Renal pelvis (tissue), 4 donors: ENCODE data around the gene RAD51B. TPM values are rescaled to one million over a fixed set of nuclear protein-coding genes. Genes with fewer than 3 reads are reported as not detected.
"Not testable (repeated sequence)": the region's sequence is repeated elsewhere in the genome, so short reads cannot be mapped to it uniquely, and the experiment has no call there.

ENCODE experiments used
- DNase-seq: peaks from one replicate; pipeline ENCODE4 v3.0.0-alpha.2; 2013
- polyA plus RNA-seq, 3 donors: library from polyadenylated mRNA; unstranded; fragments of 120-200 nt; gene quantifications; one replicate each; pipeline ENCODE4 v1.2.1, GENCODE V29; 2013; ENCODE audit not compliant: insufficient read length in 3 of 3

The RAD51B gene
- polyA plus RNA-seq, 3 donors = 9.8 to 11.0 (median 9.8) TPM

DNA sequence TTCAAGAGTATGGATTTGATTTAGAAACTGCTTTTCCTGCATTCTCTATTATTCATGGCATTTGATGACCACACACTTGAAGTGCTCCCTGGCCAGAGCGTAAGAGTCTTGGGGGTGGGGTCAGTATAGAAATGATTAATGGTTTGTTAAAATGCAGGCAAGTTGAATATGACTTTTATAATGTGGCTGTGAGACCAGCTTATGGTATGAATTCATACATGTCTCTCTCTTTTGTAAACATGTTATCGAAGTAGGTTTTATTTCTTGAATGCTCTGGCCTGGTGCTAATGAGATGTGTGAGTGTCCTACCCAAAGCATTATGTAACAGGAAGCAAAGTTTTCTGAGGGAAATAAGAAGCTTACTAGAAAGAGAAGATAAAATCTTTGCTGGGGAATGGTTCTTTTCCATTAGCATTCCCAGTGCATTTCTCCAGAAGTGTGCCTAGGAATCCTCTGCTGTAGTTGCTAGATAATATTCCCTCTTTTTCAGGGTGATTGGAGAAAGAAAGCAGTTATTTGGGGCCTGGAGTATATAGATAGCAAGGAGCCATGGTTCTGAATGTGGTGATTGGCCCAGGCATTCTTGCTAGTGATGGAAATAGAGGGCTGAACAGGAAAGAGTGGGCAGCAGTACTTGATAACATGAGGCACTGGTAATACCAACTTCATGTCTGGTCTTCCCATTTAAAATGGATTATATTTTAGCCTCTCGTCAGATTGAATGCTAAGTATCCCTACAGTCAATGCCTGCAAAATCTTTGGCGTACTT is 289.7 kb downstream of the RAD51B start:
- no peak for DNase-seq

DNA sequence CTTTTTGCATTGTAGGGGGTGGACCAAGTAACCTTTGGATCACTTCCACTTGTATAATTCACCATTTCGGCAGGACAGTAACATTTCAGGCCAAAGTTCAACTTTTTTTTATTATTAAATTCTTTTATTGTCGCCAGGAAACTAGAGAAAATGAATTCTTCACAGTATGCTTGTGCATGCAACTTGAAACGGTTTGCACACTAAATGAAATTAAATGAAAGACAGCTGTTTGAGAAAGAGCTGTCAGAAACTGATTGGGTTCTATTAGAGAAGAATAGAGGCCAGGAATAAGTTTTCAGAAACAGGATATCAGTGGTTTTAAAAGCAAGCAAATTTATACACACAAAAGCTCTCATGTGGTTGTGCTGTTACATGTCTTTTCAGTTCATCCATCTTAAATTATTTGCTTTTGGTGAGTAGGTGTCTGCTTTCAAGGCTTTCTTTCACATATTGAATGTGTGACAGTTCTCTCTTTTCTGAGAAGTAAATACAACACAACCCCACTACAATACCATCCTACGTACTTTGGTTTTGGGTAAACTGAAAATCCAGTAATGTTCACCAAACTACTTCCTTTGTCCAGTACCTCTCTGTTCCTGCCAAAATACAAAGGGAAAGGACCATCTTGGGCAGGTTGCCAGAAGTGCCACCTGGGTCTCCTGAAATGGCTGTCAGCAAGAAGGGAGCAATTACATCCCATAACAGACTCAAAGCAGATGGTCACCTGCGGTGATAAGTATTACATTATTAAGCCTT is 291.7 kb downstream of the RAD51B start:
- DNase-seq = no peak

DNA sequence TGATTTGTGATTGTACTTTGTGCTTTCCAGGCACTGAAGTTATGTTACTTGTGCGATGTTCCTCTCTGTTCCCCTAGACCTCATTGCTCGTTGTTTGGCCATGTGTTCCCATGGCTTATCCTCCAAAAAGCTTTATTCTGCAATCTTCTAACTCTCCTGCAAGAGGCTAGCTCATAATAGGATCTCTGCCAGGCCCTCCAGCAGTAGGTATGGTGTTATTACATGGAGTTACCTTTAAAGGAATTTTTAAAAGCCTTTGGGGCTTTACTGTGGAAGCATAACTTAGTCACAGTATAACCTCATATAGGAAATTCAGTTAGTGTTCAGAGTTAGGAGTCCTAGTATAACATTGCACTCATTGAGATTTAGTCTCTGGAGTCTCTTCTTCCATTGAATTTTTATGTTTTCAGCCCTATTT is 292.3 kb downstream of the RAD51B start:
- DNase-seq = no peak

DNA sequence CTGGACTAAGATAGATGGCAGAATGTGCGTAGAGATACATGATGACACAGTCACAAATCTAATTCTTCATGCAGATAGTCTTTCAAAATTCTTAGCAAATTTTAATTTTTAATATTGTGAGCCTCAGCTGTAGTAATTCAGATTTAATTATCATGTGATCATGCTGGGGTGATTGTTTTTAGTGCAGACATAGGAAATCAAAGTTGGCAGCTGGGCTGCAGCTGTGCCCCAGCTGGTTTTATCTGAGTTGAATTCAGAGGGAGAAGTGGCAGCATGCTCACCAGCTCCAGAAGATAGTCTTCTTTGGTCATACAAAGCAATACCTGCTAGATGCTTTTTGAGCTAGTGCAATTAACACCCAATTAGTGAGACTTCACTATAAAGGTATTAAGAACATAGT is 292.9 kb downstream of the RAD51B start:
- no peak for DNase-seq

DNA sequence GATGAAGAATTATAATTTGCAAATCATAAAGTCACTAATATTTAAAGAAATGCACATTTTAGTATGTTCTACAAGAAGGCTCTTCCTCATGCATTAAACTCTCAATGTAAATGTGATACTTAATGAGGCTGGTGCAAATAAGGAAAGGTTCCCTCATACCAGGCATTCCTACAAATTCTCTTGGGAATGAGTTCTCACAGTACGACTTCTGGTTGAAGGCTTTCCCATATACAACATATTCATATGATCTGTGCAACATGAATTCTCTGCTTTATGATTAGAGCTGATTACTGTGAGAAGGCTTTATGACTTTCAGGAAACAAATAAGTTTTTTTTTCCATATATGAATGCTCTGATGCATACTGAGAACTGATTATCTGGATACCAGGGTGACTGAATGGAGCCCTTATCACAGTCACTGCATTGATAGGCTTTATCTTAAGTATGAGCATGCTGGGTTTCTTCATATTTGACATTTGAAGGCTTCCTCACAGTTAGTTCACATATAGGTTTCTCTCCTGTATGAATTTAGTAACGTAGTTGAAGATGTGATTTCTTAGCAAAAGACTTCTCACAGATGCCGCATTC is 293.9 kb downstream of the RAD51B start:
- no peak for DNase-seq

DNA sequence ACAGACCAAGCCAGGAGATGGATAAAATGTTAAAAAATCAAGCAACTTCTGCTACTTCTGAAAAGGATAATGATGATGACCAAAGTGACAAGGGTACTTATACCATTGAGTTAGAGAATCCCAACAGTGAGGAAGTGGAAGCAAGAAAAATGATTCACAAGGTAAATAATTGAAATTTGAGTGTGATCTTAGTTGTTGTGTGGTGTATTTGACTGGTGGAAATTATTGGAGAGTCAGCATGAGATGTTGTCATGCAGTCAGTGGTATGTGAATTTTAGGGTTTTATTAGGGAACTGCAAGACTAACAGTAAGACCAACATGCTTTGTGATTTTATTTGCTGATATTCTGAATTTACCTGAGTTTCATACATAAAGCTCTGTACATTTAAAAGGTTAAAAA is 296.4 kb downstream of the RAD51B start:
- DNase-seq = not testable (repeated sequence)

DNA sequence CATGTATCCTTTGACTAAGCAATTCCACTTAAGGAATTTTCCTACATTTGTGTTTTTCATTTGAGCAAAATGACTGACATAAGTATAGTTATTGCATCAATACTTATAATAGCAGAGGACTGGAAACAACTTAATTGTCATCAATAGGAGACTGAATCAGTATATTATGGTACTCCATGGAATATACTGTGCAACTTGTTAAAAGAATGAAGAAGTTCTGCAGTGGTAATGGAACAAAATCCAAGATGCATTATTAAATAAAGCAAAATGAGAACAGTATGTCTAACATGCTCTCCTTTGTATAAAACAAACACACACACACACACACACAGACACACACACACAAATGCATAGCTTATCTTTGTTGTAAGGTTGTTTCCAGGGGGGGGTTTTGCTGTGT is 303.1 kb downstream of the RAD51B start:
- DNase-seq = no peak

DNA sequence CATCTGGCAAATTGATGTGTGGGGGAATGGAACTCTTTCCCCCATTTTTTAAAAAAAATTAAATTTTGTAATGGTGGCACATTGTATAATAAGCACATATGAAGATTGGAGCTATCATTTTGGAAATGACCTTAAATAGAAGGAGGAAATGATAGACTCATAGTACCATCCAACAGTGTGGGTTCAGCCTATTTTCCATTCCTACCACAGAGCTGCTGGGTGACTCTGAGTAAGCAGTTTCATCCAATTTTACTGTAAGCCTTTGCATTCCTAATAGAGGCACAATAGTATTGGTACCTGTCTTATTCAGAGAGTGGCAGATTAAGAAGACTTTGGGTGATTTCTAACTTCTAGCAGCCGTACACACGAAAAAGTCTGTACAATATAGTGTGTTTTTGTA is 304.5 kb downstream of the RAD51B start:
- DNase-seq = no peak

DNA sequence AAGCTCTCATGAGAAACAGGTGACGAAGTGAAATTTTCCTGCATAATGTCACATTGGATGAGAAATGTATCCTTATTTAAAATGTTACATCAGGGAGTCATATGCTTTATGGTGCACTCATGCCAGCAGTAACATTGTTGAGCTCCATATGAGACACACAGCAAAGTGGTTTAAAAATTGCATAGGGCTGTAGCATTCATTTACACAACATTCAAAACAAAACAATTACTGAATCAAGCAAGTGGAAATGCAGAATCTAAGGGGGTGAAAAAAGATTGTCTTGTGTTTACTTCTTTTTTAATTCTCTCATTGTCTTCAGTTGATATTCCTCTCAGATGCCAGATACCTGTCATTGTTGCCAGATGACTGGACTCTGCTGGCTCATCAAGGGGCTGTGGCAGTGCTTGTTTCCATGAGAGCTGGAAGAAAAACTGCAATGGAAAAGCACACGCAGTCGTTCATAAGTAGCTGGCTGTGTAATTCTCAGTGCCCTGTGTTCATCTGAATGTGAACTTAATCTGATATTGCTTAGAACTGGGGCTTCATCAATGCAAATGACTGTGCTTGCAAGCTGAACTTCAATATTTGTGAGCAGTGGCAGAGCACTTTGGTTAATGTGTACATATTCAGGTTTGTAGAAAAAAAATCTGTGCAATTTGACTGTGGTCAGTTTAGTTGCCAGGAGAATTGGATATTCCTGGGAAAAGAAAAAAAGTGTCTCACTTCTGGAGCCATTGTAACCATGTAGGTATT is 305.6 kb downstream of the RAD51B start:
- DNase-seq = no peak

DNA sequence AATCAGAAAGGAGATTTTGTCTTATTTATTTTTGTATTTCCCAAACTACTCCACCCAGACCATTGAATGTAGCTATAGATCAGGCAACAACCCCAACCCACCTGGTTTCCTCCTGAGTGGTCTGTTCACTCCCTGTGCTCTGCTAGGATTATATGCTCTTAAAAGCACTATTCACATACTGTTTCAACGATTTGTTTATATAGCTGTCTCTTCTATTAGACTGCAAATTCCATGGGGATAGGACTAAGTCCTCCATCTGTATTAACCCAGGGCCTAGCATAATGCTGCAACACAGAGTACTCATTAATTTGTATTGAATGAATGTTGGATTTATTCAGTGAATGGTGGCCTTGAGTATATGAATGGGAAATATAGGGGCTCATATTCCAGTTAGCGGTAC is 307.6 kb downstream of the RAD51B start:
- DNase-seq = no peak

DNA sequence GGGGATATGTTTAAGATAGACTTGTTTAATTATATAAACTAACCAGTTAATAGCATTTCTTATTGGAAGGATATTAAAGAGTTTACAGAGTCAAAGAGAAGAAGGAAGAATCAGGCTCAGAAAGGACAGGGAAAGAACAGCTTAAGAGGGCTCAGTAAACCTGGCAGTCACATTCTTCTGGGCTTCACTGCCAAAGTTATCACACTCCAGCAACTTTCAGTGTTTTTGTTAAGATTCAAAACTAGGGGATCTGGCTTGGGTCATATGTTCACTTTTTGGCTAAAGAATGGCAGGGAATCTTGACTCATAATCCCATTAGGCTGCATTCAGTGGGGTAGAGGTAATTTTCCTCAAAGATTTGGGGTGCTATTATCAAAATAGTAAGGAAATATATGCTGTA is 312.3 kb downstream of the RAD51B start:
- DNase-seq = no peak

DNA sequence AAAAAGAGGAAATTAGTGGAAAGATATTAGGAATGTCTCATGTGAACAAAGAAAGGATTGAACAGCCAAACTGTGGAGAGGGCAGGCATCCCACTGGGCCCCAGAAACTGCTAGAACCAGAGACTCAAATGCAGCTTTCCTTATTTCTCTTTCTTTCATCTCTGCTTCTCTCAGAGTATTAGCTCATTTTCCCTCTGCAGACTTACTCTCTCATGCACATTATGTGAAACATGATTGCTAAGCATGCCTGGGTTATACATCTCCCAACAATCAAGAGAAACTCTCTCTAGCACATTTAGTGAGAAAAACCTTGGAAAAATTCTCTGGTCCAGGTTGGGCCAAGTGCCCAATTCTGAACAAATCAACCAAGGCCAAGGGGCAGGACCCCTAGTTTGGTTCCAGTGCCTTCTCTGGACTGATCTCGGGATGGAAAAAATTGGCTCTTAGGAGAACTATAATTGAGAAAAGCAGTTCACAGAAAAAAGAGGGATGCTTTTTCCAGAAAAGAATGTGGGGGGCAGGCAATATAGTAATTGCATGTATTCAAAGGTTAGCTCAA is 313.1 kb downstream of the RAD51B start:
- no peak for DNase-seq

DNA sequence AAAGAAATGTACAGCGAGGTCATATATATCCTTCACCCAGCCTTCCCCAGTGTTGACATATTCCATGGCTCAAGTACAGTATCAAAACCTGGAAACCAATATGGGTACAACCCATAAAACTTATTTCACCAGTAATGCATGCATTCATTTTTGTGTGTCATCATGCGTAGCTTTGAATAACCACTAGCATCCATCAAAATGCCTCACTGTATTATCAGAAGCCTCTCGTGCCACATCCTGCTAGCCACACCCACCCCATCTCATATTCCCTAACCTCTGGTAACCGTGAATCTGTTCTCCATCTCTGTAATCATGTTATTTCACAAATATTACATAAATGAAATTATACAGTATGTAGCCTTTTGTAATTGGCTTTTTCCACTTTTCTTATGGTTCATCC is 314.3 kb downstream of the RAD51B start:
- DNase-seq = no peak

DNA sequence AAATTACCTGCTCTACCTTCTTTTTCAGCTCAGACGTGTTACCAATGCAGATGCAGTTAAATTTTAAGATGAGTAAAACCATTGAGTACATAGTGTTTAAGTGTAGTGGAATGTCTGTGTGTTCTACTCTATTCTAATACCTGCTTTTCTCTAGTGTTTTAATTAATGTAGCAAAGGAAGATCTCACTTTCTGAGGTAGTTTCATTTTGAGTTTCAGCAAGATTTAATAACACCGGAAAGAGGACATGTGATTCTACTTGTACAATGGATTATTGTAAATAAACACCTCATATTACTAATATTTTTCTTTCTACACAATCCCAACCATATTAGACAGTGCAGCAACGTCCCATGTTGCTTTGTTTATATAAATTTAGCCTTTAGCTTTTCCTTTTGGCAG is 315.4 kb downstream of the RAD51B start:
- no peak for DNase-seq

DNA sequence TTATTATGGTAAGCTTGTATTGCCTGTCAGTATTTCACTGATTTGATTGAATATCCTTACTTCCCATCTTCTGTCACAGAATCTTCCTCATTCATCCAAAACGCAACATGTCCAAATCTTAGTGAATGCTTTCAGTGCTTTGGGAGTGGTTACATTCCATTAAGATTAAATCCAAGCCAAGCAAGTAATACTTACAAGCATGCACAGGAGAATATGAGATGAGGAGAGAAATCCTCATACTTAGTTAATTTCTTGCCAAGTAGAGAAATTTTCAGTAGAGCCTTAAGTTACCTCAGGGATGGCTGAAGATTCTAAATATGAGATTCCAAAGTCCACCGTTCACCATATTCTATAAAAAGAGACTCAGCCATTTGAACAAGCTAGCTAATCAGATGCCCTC is 316.0 kb downstream of the RAD51B start:
- DNase-seq = no peak

DNA sequence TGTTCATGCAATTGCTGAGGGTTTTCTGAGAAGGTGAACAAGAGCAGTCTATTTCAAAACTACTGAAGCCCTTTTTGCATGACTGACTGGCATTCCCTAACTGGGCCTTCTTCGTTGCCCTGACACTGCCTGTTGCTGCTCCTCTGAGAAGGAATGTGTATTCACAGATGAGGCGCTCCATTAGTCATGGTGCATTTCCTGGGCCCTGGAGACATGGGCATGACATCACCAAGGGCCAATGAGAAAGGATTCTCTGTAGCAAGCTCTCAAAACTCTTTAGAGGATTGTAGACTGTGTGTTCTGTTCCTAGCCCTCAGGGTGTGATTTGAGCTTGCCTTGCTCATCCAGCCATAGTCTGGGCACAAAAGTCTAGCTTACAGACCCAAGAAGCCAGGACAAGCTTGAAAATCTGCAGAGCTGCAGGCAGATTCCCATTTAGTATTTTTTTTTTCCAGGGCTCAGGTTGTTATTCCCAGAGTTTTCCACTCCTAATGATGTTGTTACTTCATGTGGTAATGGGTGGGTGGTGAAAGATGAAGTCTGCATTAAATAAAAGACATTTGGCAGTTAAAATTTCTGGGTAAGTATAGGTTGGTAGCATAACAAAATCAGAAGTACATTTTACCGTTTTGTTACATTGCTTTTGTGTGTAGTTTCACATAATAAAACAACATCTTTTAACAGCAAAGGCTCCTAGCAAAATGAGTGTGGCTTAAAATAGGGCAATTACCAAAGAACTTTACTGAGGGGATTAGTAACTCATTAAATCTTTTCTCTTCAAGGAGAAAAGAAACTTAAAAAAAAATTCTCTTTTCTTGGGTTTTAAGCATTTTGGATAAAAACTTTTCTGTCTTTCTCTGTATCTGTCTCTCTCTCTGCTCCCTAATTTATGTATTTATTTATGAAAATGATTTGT is 318.4 kb downstream of the RAD51B start:
- DNase-seq = peak; percentile 90

DNA sequence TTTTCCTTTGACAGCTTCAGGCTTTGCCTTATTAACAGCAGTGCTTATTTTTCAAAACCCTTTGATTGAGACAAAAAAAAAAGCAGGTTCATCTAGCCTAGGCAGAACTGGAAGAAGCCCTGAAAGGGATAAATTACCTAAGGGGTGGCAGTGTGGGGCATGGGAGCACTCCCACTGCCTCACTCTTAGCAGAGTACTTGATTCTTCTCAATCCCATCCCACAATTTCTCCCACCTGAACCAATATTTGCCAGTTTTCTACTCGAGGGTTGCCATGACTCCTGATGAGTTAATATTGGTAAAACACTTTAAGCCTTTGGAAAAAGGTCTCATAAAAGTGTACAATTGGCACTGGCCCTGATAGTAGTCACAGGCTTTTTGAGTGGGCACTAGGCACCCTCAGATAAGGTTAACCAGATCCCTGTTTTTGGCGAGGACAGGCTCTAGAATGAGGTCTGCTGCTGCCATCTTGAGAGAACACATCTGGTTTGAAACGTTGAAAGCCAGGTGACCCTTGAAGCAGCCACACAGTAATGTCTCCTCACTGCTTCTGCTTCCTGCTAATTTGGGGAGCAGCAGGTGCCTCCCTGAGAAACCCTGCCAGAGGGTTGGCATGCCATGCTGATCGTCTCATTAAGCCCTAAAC is 320.0 kb downstream of the RAD51B start:
- no peak for DNase-seq

DNA sequence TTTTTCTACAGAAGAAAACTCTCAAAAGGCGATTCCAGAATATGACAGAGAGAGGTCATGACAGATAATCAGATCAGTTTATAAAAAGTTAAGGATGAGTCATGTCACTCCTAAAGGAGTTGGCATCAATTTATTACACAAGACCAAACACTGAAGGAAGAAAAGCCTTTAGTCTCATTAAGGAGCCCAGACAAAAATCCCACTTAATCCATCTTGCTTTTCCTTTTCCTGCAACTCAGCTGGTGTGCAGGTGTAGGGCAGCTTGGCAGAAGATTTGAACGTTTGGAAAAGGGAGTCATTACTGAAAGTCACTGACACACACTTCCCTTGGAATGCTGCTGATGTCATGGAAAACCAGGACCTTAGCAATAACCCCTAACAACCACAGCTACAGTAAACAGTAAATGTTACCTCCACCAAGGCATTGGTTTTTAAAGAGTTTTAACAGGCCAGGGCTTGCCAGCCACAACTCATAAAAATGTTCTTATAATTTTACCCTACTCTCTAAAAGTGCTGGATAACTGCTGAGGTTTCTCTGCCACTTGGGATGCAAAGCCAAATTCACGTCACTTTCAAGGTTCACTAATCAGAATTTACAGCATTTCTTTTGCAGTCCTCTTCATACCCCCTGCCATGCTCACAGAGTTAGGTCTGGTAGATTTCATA is 320.6 kb downstream of the RAD51B start:
- DNase-seq = peak; percentile 90

DNA sequence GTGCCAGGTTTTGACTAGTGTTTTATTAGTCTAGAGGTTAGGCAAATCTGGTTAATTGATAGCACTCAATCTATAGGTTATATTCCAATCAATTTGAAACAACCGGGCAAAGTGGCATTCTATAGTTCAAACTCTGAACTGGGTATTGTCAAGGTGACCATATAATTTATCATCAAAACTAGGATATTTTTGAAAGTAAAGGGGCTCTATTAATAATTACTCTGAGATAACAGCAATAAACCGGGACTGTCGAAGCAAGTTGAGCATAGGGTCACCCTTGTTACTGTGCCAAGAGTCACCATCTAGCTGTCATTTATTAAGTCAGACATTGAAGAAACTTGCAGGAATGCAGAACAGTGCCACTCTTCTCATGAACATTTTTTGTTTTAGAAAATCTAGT is 321.2 kb downstream of the RAD51B start:
- DNase-seq = no peak
